ENCODE results near the gene MAST4. TPM values are rescaled to one million over a fixed set of nuclear protein-coding genes. Genes with fewer than 3 reads are reported as not detected.
A peak's percentile ranks its signal among the peaks of the same experiment; 100 is the strongest.

Gene MAST4
- total and polyA plus RNA-seq, 2 experiments from 2014 or later, result 4.2 to 6.0 TPM

DNA sequence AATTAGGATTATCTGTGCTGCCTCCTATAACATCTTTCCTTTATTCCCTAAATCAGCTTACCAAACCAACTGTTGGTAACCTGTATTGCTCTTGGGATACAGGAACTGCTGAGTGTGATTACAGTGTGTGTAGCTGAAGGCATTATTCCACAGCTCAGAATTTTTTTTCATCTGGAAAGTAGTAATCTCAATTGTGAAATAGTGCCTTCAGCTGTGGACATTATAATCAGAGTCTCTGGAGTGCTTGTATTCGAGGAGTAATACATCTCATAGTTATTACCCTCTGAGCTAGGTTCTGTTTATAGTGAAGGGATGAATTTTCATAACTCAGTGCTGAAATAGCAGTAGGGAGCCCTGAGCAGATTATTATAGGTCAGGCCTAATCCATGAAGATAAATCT lies 199.5 kb downstream of the MAST4 start:
- no peaks in the 10 kb centered on the region for H3K4me1 ChIP-seq (ENCODE audit: insufficient read depth)
- H3K9ac ChIP-seq, result no peak overlapping the region
- no peak overlapping the region for H3K4me3 ChIP-seq
- in situ Hi-C loops (cut with MboI), result no loop called here
- no peaks in the 10 kb centered on the region for H3K27me3 ChIP-seq (replicated peaks; ENCODE audit: insufficient read depth)
- H3F3A ChIP-seq (ENCODE audit: insufficient read depth), result no peaks in the 10 kb centered on the region
- no peaks in the 10 kb centered on the region for H3K9me2 ChIP-seq (ENCODE audit: insufficient read depth)
- no peak overlapping the region for H3K27ac ChIP-seq
- no peak for DNase-seq
- no peak overlapping the region for H3K4me2 ChIP-seq (ENCODE audit: unreplicated experiment)
- no peaks in the 10 kb centered on the region for H3K36me3 ChIP-seq (ENCODE audit: low read depth)
- H3K9me3 ChIP-seq (ENCODE audit: low read depth), result no peaks in the 10 kb centered on the region
- H2AFZ ChIP-seq, result no peak overlapping the region
- no peaks in the 10 kb centered on the region for H4K20me1 ChIP-seq (ENCODE audit: insufficient read depth)
- TF ChIP-seq EZH2 (IDR thresholded peaks at IDR 0.05; ENCODE audit: insufficient read depth, poor library complexity, severe bottlenecking) (no peak), EZH2phosphoT487 (IDR thresholded peaks at IDR 0.05; ENCODE audit: insufficient read depth, low read depth) (no peak)
- H3K79me2 ChIP-seq (ENCODE audit: insufficient read depth), result no peaks in the 10 kb centered on the region
- 29 to 45% methylated on average over 1 of the region's 1 CpG for WGBS, 2 experiments (ENCODE audit: low coverage in 1 of 2, low lambda C conversion rate in 2 of 2, missing lambda C conversion rate in 2 of 2)

DNA sequence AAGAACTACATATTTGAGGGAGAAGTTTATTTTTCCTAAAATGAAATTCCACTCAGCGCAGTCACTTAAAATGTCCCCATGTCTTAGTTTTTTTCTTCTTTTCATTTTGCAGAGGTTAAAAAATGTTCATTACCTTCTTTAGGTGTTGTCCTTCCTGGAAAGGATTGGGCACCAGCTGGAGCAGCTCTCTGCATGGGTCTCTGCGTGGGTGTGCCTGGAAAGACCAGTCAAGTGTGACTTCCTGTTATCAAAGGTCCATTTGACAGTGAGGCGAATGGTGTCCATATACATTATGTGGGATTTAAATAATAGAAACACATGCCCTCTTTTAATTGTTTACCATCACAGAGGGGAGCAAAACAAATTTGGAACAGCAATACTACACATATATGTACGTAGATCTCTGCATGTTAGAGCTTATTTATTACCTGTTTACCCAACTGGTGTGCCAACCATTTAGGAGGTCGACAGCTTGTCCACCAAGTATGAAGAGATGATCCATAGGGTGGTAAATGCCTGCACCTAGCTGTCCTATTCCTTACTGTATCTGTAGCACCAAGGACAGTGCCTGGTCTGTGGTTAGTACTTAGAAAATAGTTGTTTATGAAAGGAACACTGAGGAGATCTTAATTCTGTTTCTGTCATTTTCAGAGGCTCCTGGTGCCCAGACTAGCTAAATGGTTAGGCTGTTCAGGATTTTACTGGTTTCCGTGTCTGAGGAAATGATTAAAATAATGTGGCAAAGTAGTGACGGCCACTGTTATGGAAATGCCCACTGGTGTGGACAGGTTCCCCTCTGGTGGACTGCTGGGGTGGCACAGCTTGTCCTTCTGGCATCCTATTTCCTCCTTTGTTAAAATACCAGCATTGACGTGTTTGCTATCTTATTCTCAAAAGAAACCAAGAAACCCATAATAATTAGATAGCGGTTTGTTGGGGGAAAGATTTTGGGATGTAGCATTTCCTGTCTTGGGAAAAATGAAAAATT lies 200.4 kb downstream of the MAST4 start:
- H3K9me2 ChIP-seq (ENCODE audit: insufficient read depth), result no peaks in the 10 kb centered on the region
- H3K4me1 ChIP-seq (ENCODE audit: insufficient read depth), result no peaks in the 10 kb centered on the region
- no peaks in the 10 kb centered on the region for H3K79me2 ChIP-seq (ENCODE audit: insufficient read depth)
- TF ChIP-seq EZH2 (IDR thresholded peaks at IDR 0.05; ENCODE audit: insufficient read depth, poor library complexity, severe bottlenecking) (no peak), EZH2phosphoT487 (IDR thresholded peaks at IDR 0.05; ENCODE audit: insufficient read depth, low read depth) (no peak)
- H3K9me3 ChIP-seq (ENCODE audit: low read depth), result no peaks in the 10 kb centered on the region
- 49 to 50% methylated on average over 9 of the region's 9 CpGs for WGBS, 2 experiments (ENCODE audit: low coverage in 1 of 2, low lambda C conversion rate in 2 of 2, missing lambda C conversion rate in 2 of 2)
- H3K9ac ChIP-seq, result no peak overlapping the region
- DNase-seq, result peak; percentile 58
- H2AFZ ChIP-seq, result no peak overlapping the region
- H3F3A ChIP-seq (ENCODE audit: insufficient read depth), result no peaks in the 10 kb centered on the region
- in situ Hi-C loops (cut with MboI), result no loop called here
- no peak overlapping the region for H3K27ac ChIP-seq
- no peaks in the 10 kb centered on the region for H3K36me3 ChIP-seq (ENCODE audit: low read depth)
- no peak overlapping the region for H3K4me3 ChIP-seq
- no peaks in the 10 kb centered on the region for H4K20me1 ChIP-seq (ENCODE audit: insufficient read depth)
- H3K4me2 ChIP-seq (ENCODE audit: unreplicated experiment), result no peak overlapping the region
- H3K27me3 ChIP-seq (replicated peaks; ENCODE audit: insufficient read depth), result no peaks in the 10 kb centered on the region

DNA sequence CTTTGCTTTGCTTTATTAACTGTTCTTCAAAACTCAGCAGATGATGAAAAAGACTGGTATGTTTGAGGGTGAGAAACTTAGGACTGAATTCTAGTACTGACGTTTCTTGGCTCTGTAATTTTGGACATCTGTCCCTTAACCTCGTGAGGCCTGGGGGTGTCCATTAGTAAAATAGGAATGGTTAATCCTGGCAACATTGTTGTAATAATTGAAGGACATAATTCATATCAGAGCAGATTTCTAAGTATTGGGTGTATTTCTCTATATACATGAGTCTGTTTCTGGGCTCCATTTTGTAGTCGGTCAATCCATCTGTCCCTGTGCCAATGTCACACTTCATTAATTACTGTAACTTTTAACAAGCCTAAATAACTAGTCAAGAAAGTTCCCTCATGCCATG lies 206.7 kb downstream of the MAST4 start:
- no peaks in the 10 kb centered on the region for H3K9me3 ChIP-seq (ENCODE audit: low read depth)
- TF ChIP-seq EZH2 (IDR thresholded peaks at IDR 0.05; ENCODE audit: insufficient read depth, poor library complexity, severe bottlenecking), result no peak
- no peak for TF ChIP-seq EZH2phosphoT487 (IDR thresholded peaks at IDR 0.05; ENCODE audit: insufficient read depth, low read depth)
- no peaks in the 10 kb centered on the region for H3K27me3 ChIP-seq (replicated peaks; ENCODE audit: insufficient read depth)
- no peak overlapping the region for H3K4me2 ChIP-seq (ENCODE audit: unreplicated experiment)
- H3K79me2 ChIP-seq (ENCODE audit: insufficient read depth), result no peaks in the 10 kb centered on the region
- DNase-seq, result no peak
- WGBS, 2 experiments (ENCODE audit: low coverage in 1 of 2, low lambda C conversion rate in 2 of 2, missing lambda C conversion rate in 2 of 2), result 46% methylated on average over 3 of the region's 3 CpGs
- in situ Hi-C loops (cut with MboI), result no loop called here
- H3K4me3 ChIP-seq, result no peak overlapping the region
- H3F3A ChIP-seq (ENCODE audit: insufficient read depth), result no peaks in the 10 kb centered on the region
- no peaks in the 10 kb centered on the region for H3K9me2 ChIP-seq (ENCODE audit: insufficient read depth)
- H3K4me1 ChIP-seq (ENCODE audit: insufficient read depth), result peaks cover 12% of the 10 kb centered on the region
- H3K36me3 ChIP-seq (ENCODE audit: low read depth), result no peaks in the 10 kb centered on the region
- H3K9ac ChIP-seq, result no peak overlapping the region
- H2AFZ ChIP-seq, result no peak overlapping the region
- H4K20me1 ChIP-seq (ENCODE audit: insufficient read depth), result no peaks in the 10 kb centered on the region
- H3K27ac ChIP-seq, result no peak overlapping the region

DNA sequence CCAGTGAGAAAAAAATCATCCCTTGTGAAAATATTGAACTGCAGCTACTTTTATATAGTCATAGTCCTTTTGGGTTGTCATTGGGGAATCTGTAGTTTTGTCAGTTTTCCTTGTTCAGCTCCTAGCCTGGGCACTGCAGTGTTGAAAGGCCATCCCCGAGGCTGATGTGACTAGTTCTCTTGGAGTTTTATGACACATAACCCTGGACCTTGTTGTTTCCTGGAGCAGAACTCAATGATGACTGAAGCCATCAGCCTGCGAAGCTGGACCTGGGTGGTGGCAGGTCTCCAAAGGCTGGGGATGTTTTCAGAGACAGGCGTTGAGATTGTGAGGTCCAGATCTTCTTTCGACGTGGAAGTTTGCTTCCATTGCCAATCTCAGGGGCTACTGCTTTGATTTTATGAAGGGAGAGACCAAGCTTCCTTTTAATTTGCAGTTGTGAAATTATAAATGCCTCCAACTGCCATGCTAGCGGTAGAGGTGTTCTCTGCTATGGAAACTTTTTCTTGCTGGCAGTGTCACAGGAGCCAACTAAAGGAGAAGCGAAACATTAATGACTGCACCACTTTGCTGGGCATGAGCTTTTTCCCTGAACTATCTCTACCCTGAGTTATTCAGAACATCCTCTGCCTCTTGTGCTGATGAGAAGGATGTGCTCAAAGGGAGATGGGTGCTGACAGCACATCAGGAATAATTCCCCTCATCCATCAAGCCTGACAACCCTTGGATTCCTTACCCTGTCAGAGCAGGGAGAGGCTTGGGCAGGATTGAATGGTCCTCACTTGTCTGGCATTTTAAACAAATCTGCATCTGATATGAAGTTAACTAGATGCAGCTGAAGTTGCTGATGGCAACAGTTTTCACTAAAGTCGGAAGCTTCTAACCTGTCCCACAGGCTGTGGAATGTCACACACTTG lies 209.6 kb downstream of the MAST4 start:
- H3K4me1 ChIP-seq (ENCODE audit: insufficient read depth), result peaks cover 12% of the 10 kb centered on the region
- no peaks in the 10 kb centered on the region for H3K36me3 ChIP-seq (ENCODE audit: low read depth)
- in situ Hi-C loops (cut with MboI), result no loop called here
- WGBS, 2 experiments (ENCODE audit: low coverage in 1 of 2, low lambda C conversion rate in 2 of 2, missing lambda C conversion rate in 2 of 2), result 44 to 45% methylated on average over 8 of the region's 8 CpGs
- H3K9me3 ChIP-seq (ENCODE audit: low read depth), result no peaks in the 10 kb centered on the region
- H2AFZ ChIP-seq, result no peak overlapping the region
- no peaks in the 10 kb centered on the region for H4K20me1 ChIP-seq (ENCODE audit: insufficient read depth)
- DNase-seq, result peak; percentile 62
- H3K4me2 ChIP-seq (ENCODE audit: unreplicated experiment), result no peak overlapping the region
- H3K9me2 ChIP-seq (ENCODE audit: insufficient read depth), result no peaks in the 10 kb centered on the region
- no peaks in the 10 kb centered on the region for H3K79me2 ChIP-seq (ENCODE audit: insufficient read depth)
- no peaks in the 10 kb centered on the region for H3F3A ChIP-seq (ENCODE audit: insufficient read depth)
- no peaks in the 10 kb centered on the region for H3K27me3 ChIP-seq (replicated peaks; ENCODE audit: insufficient read depth)
- H3K4me3 ChIP-seq, result no peak overlapping the region
- TF ChIP-seq EZH2 (IDR thresholded peaks at IDR 0.05; ENCODE audit: insufficient read depth, poor library complexity, severe bottlenecking) (no peak), EZH2phosphoT487 (IDR thresholded peaks at IDR 0.05; ENCODE audit: insufficient read depth, low read depth) (no peak)
- no peak overlapping the region for H3K9ac ChIP-seq
- H3K27ac ChIP-seq, result no peak overlapping the region
